HG03097 (cell line): ENCODE results near the gene CKAP5.
"Not testable (repeated sequence)": the region's sequence is repeated elsewhere in the genome, so short reads cannot be mapped to it uniquely, and the experiment has no call there.

ENCODE experiments used
- ATAC-seq: cut with Tn5 transposase; IDR thresholded peaks from one replicate; pipeline ENCODE4 v1.9.1; 2021; ENCODE audit not compliant: unreplicated experiment, low FRiP score

Gene CKAP5

GRCh38 chr11:46855863-46856262 is 9.8 kb upstream of the CKAP5 start:
- no peak for ATAC-seq

- no peak for ATAC-seq
These were observed 9.1 kb upstream of the CKAP5 start for GRCh38 chr11:46855167-46855566.

GRCh38 chr11:46850829-46851380 is 4.8 kb upstream of the CKAP5 start:
- no peak for ATAC-seq

GRCh38 chr11:46849631-46850030 is 3.6 kb upstream of the CKAP5 start:
- no peak for ATAC-seq

- ATAC-seq, result no peak
These were observed 390 bp upstream of the CKAP5 start for GRCh38 chr11:46846510-46846830.

GRCh38 chr11:46845440-46845739 is 690 bp downstream of the CKAP5 start:
- no peak for ATAC-seq

GRCh38 chr11:46840116-46840515 is 6.0 kb downstream of the CKAP5 start:
- no peak for ATAC-seq

GRCh38 chr11:46838501-46838900 is 7.6 kb downstream of the CKAP5 start:
- no peak for ATAC-seq

GRCh38 chr11:46837860-46838259 is 8.2 kb downstream of the CKAP5 start:
- no peak for ATAC-seq

- ATAC-seq, result no peak
These were observed 9.2 kb downstream of the CKAP5 start for GRCh38 chr11:46836870-46837269.

GRCh38 chr11:46836431-46836830 is 9.6 kb downstream of the CKAP5 start:
- ATAC-seq, result no peak

GRCh38 chr11:46835897-46836296 is 10.2 kb downstream of the CKAP5 start:
- ATAC-seq, result no peak

GRCh38 chr11:46834821-46835220 is 11.3 kb downstream of the CKAP5 start:
- no peak for ATAC-seq

- no peak for ATAC-seq
These were observed 13.4 kb downstream of the CKAP5 start for GRCh38 chr11:46832511-46833214.

GRCh38 chr11:46827995-46828394 is 18.1 kb downstream of the CKAP5 start:
- ATAC-seq, result no peak

- peak; percentile 87 for ATAC-seq
These were observed 19.6 kb downstream of the CKAP5 start for GRCh38 chr11:46826310-46827044.

- ATAC-seq, result no peak
These were observed 37.2 kb downstream of the CKAP5 start for GRCh38 chr11:46808799-46809431.

GRCh38 chr11:46801694-46802470 is 44.2 kb downstream of the CKAP5 start:
- ATAC-seq, result no peak

- ATAC-seq, result no peak
These were observed 45.9 kb downstream of the CKAP5 start for GRCh38 chr11:46800177-46800576.

GRCh38 chr11:46799725-46800124 is 46.4 kb downstream of the CKAP5 start:
- ATAC-seq, result not testable (repeated sequence)

- no peak for ATAC-seq
These were observed 67.7 kb downstream of the CKAP5 start for GRCh38 chr11:46778416-46778815.
